Mesodermal cell (in vitro differentiated cells): ENCODE data around the gene DGKH.
"Not testable (repeated sequence)": the region's sequence is repeated elsewhere in the genome, so short reads cannot be mapped to it uniquely, and the experiment has no call there.

Experiments used
- H3K27ac ChIP-seq: 2 replicates; pipeline ENCODE4 v1.7.0; 2013; ENCODE audit warnings: mild to moderate bottlenecking, low read depth, low read length, moderate library complexity; ENCODE audit not compliant: severe bottlenecking
- H3K36me3 ChIP-seq: 2 replicates; pipeline ENCODE4 v1.7.1; 2013; ENCODE audit warnings: mild to moderate bottlenecking, low read length, moderate library complexity; ENCODE audit not compliant: control insufficient read depth, insufficient read depth
- H3K4me1 ChIP-seq: one replicate; pipeline ENCODE4 v1.7.1; 2013; ENCODE audit warnings: mild to moderate bottlenecking, low read length; ENCODE audit not compliant: insufficient read depth, control insufficient read depth, poor library complexity, severe bottlenecking
- H3K4me3 ChIP-seq: 2 replicates; pipeline ENCODE4 v1.7.0; 2013; ENCODE audit warnings: low read length, control low read depth, mild to moderate bottlenecking; ENCODE audit not compliant: insufficient read depth, poor library complexity, severe bottlenecking; ENCODE audit errors: extremely low read depth
- H3K9me3 ChIP-seq: 2 replicates; pipeline ENCODE4 v1.7.1; 2013; ENCODE audit warnings: mild to moderate bottlenecking, low read length, moderate library complexity; ENCODE audit not compliant: control insufficient read depth
- WGBS, 2 experiments: methylation state at CpG; one replicate each; pipeline ENCODE4 v1.1.5; 2013; ENCODE audit warnings: missing lambda C conversion rate in 2 of 2; ENCODE audit not compliant: insufficient coverage in 2 of 2; 5-methylcytosine and 5-hydroxymethylcytosine counted together

The DGKH gene

GRCh38 chr13:42073683-42074082, 25.2 kb downstream of the DGKH start:
- Histone ChIP-seq H3K9me3 (no peaks in the 10 kb centered on the region), H3K27ac (no peak overlapping the region), H3K36me3 (no peaks in the 10 kb centered on the region), H3K4me3 (no peak overlapping the region), H3K4me1 (peaks cover 6% of the 10 kb centered on the region)
- 96 to 100% methylated on average over 1 to 3 of the region's 3 CpGs for WGBS, 2 experiments

- H3K36me3 ChIP-seq = no peaks in the 10 kb centered on the region
- peaks cover 6% of the 10 kb centered on the region for H3K4me1 ChIP-seq
- H3K4me3 ChIP-seq = no peak overlapping the region
- no peaks in the 10 kb centered on the region for H3K9me3 ChIP-seq
- no peak overlapping the region for H3K27ac ChIP-seq
These were observed 27.1 kb downstream of the DGKH start for GRCh38 chr13:42075517-42075916.

DNA sequence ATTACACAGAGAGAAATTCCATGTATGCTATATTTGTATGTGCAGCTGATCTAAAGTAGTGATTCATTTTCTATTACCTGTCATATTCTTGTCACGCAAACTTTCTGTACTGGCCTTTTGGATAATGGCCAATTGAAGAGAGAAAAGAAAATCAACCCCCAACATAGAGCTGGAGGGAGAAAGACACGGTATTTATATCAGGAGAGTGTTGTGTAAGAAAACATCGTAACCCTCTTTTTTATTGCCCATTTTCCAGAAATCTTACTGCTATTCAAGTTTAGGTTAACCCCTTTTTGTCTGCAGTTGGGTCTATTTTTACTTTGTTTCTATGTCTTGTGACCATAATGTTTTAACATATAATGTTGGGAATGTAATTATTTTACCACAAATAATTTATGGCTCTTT, 27.9 kb downstream of the DGKH start:
- no peak overlapping the region for H3K4me3 ChIP-seq
- H3K36me3 ChIP-seq = peaks cover 2% of the 10 kb centered on the region
- peaks cover 2% of the 10 kb centered on the region for H3K9me3 ChIP-seq
- no peak overlapping the region for H3K27ac ChIP-seq
- peaks cover 6% of the 10 kb centered on the region for H3K4me1 ChIP-seq
- no CpG with 5 or more reads among the region's 3 CpGs for WGBS, 2 experiments

DNA sequence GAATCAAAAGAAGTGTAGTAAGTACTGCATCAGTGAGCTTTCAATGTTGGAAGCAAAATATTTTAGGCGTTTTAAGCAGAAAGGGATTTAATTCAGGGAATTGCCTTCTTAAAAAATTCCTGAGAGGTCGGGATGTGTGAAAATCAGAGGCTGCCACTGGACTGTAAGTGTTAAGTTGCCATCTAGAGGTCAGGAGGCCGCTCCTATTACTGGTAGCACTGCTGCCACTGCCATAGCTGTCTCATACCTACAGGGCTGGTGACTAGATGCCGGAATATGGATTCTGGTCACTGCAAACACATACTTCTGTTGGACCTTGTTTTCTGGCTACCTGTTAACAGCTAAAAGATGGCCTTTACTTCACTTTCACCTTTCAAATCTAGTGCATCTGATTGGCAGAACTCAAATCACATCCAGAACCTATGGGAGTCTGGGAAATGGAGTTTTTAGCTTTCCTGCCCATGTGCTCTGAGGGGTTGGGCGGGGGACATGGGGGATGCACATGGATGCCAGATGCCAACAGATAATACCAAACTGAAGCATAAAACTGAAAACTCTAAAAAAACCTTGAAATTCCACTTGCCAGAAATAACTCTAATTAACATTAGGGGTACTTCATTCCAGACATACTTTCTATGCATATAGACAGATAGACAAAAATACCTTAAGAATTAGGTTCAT, 29.8 kb downstream of the DGKH start:
- peaks cover 6% of the 10 kb centered on the region for H3K4me1 ChIP-seq
- peaks cover 3% of the 10 kb centered on the region for H3K9me3 ChIP-seq
- WGBS, 2 experiments = 64 to 73% methylated on average over 4 of the region's 5 CpGs
- H3K27ac ChIP-seq = no peak overlapping the region
- H3K36me3 ChIP-seq = peaks cover 9% of the 10 kb centered on the region
- H3K4me3 ChIP-seq = no peak overlapping the region

- H3K4me3 ChIP-seq = no peak overlapping the region
- H3K27ac ChIP-seq = no peak overlapping the region
- WGBS, 2 experiments = 90 to 96% methylated on average over 2 to 15 of the region's 16 CpGs
These were observed 34.8 kb downstream of the DGKH start for GRCh38 chr13:42083138-42083770.

GRCh38 chr13:42084722-42085121, 36.3 kb downstream of the DGKH start:
- no peak overlapping the region for H3K4me3 ChIP-seq

More at GRCh38 chr13:42083138-42083770, 34.8 kb downstream of the DGKH start:
- Histone ChIP-seq H3K36me3 (peaks cover 9% of the 10 kb centered on the region), H3K9me3 (peaks cover 3% of the 10 kb centered on the region), H3K4me1 (no peaks in the 10 kb centered on the region)

DNA sequence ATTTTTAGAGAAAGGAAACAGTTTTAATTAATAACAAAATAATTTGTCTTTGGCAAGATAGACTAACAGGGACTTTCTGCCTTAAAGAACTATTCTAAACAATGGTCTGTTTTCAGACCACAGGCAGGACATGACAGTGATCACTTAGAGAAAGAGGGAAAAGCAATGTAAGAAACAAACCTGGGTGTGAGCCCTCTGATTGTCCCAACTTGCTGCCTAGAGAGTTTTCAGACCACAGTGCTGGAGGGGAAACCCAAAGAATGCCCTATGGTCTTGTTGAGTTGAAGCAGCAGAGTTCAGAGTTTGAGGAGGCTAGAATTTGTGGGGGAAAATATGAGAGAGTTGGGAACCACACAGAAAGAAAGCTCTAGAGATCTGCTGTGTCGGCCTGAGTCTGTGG, 38.1 kb downstream of the DGKH start:
- H3K27ac ChIP-seq = no peak overlapping the region
- H3K36me3 ChIP-seq = peaks cover 4% of the 10 kb centered on the region
- H3K4me3 ChIP-seq = no peak overlapping the region
- H3K9me3 ChIP-seq = no peaks in the 10 kb centered on the region
- H3K4me1 ChIP-seq = no peaks in the 10 kb centered on the region
- WGBS, 2 experiments = 100% methylated on average over 1 of the region's 1 CpG; no CpG with 5 or more reads in 1 of the 2 experiments

More at GRCh38 chr13:42084722-42085121, 36.3 kb downstream of the DGKH start:
- peaks cover 9% of the 10 kb centered on the region for H3K36me3 ChIP-seq
- no peak overlapping the region for H3K27ac ChIP-seq
- H3K4me1 ChIP-seq = no peaks in the 10 kb centered on the region
- no CpG with 5 or more reads among the region's 1 CpG for WGBS, 2 experiments
- peaks cover 3% of the 10 kb centered on the region for H3K9me3 ChIP-seq

DNA sequence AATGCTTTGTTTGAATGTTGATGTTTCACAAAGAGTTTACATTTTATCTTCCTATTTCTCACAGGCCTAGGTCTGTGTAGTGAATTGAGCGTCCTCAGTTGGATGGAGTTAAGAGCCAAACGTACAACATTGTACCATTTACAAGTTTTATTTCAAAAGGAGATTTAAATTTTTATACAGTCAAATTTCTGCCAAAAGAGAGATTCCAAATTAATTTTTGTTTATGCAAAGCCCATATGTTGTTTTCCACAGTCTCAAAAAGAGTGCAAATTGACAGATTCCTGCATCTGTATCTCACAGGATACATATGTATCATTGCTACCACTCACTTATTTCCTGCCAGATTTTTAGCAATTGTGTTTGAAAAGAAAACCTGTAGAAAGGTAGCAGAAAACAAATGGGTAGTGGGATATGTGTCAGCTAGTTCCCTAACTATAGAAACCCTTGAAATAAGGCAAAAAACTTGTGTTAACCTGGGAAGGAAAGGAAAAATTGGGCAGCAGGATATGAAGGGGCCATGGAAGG, 46.1 kb downstream of the DGKH start:
- H3K4me1 ChIP-seq = no peaks in the 10 kb centered on the region
- H3K9me3 ChIP-seq = no peaks in the 10 kb centered on the region
- H3K36me3 ChIP-seq = peaks cover 4% of the 10 kb centered on the region
- WGBS, 2 experiments = no CpG with 5 or more reads among the region's 2 CpGs
- H3K4me3 ChIP-seq = no peak overlapping the region
- H3K27ac ChIP-seq = no peak overlapping the region

GRCh38 chr13:42096222-42096621, 47.8 kb downstream of the DGKH start:
- not testable (repeated sequence) for H3K27ac ChIP-seq, H3K4me3 ChIP-seq, H3K4me1 ChIP-seq, H3K9me3 ChIP-seq, H3K36me3 ChIP-seq
- WGBS, 2 experiments = 60 to 100% methylated on average over 1 of the region's 2 CpGs

DNA sequence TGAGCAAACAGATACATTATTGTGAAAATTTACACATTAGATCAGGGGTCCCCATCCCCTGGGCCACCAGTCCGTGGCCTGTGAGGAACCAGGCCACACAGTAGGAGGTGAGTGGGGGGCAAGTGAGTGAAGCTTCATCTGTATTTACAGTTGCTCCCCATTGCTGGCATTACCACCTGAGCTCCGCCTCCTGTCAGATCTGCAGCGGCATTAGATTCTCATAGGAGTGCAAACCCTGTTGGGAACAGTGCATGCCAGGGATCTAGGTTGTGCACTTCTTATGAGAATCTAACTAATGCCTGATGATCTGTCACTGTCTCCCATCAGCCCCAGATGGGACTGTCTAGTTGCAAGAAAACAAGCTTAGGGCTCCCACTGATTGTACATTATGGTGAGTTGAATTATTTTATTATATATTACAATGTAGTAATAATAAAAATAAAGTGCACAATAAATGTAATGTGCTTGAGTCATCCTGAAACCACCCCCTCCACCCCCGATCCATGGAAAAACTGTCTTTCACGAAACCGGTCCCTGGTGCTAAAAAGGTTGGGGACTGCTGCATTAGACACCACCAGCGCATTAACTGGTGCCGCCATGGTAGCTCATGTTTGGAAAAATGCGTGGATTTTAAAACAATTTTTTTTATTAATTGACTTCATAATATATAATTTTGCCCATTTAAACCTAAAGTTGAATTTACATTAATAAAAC, 51.7 kb downstream of the DGKH start:
- Histone ChIP-seq H3K36me3 (peaks cover 7% of the 10 kb centered on the region), H3K4me1 (no peaks in the 10 kb centered on the region), H3K27ac (no peak overlapping the region), H3K9me3 (no peaks in the 10 kb centered on the region), H3K4me3 (no peak overlapping the region)
- 89 to 95% methylated on average over 2 to 3 of the region's 9 CpGs for WGBS, 2 experiments
